Measurements from ENCODE around the gene FARP2. TPM values are rescaled to one million over a fixed set of nuclear protein-coding genes. Genes with fewer than 3 reads are reported as not detected.
"Not testable (repeated sequence)": the region's sequence is repeated elsewhere in the genome, so short reads cannot be mapped to it uniquely, and the experiment has no call there.

Gene FARP2
- total RNA-seq, 1 experiment from 2014 or later, result 17.0 TPM

DNA sequence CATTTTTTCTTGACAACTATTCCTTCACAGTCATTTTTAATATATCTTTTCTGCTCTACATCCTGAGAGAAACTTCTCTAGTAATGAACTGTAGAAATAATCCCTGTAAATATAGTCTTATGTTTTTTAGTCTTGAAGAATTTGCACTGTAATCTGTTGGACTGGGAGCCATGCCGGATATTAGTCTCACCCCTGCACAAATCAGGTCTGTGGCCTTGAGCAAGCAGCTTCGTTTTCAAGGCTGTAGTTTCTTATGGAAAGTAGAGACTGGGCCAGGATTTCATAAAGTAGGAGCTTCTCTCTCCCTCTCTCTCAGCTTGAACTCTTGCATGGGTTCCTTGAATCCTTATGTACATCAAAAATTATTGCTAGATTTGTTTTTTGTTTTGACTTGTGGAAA is 8.7 kb downstream of the FARP2 start:
- no peak for DNase-seq (ENCODE audit: low read depth)

DNA sequence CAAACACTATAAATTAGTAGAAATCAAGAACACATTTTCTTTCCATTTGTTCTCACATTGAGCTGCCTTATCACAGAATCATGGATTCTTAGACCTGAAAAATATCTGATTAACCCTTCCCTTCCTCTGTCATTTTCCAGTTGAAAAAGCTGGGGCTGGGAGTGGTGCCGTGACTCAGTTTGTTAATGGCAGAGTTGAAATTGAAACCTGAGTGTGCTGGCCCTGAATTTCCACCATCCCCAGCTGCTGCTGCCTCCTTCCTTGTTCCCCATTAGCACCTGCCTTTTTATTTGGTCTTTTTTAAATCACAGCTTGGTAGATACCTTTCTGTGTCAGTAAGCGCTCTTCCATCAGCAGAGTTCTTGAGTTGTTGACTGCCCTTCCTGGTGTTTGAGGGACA is 10.6 kb downstream of the FARP2 start:
- DNase-seq (ENCODE audit: low read depth), result no peak

DNA sequence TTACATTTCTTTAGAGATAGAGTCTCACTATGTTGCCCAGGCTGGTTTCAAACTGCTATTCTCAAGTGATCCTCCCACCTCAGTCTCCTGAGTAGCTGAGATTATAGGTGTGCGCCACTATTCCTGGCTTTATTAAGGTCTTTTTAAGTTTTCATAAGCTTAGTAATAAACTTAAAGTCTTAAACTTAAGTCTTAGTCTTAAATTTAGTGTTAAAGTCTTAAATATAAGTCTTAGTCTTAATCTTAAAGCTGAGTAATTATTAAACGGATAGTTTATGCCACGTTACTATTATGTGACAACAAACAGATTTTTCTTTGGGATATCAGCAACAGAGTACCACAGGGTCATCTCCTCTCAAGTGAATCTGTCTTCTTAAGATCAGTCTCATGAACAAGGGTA is 12.6 kb downstream of the FARP2 start:
- DNase-seq (ENCODE audit: low read depth), result no peak

DNA sequence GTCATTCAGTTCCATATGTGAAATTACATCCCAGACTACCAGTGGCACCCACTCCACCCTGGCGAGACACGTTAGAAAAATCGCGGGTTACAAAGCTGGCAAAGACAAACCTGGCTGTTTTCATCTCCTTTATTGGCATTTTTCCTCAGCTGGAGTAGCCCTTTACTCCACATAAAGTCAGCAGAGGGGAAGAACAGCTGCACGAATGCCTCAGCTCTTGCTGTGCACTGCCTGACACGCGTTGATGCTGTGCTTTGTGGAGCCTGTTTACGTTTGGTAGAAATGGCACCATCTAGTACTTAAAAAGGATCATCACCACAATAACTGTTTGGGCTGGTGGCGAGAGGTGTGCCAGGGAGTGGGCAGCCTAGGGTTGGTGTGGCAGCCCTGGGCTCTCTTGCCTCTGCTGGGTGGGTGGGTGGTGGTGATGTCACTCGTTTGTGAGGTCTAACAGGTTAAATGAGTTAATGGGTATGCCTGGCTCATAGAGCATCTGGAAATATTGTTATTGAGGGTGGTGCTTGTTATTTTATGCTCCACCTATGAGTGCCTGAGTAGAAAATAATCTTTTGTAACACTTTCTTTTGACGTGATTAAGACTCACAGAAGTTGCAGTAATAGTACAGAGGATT is 16.4 kb downstream of the FARP2 start:
- no peak for DNase-seq (ENCODE audit: low read depth)

DNA sequence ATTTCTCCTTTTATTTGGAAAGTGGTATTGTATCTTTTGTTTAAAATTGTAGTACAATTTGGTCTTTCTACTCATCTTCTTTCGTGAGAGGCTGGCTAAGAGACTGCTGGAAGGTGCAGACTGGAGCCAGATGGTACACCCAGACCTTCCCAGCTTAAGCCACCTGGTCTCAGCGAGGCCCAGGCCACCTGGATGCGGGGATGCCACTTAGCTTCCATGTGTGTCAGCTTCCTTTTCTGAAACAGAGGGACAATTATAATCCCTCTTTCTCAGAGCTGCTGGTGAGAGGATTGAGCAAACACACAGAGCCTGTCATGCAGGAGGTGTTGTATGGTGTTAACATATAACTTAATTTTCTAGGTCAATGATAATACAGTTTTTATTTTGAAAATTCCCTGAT is 17.4 kb downstream of the FARP2 start:
- no peak for DNase-seq (ENCODE audit: low read depth)

DNA sequence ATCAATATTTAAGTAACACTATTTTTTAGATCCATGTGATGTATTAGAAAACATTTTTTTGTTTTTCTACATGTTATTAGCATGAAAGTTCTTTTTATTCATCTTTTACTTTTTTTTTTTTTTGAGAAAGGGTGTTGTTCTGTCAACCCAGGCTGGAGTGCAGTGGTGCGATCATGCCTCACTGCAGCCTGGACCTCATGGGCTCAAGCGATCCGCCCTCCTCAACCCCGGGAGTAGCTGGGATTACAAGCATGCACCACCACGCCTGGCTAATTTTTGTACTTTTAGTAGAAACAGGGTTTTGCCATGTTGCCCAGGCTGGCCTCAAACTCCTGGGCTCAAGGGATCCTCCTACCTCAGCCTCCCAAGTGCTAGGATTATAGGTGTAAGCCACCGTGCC is 17.8 kb downstream of the FARP2 start:
- not testable (repeated sequence) for DNase-seq (ENCODE audit: low read depth)

DNA sequence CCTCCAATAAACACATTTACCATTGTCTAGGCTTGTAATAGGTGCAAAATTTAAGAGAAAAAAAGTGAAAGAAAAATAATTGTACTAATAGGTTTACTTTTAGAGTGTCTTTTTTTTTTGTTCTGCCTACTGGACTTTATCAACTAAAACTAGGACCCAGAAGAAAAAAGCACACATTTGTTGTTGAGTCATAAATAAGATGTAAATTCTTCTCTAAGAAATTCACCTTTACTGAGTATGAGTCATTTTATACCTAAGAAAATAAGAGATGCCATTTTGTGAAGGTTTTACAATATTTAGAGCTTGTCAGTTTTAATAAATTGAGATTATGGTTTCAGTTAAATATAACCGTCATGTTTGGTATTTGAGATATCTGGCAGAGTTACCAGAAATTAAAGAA is 19.2 kb downstream of the FARP2 start:
- no peak for DNase-seq (ENCODE audit: low read depth)

DNA sequence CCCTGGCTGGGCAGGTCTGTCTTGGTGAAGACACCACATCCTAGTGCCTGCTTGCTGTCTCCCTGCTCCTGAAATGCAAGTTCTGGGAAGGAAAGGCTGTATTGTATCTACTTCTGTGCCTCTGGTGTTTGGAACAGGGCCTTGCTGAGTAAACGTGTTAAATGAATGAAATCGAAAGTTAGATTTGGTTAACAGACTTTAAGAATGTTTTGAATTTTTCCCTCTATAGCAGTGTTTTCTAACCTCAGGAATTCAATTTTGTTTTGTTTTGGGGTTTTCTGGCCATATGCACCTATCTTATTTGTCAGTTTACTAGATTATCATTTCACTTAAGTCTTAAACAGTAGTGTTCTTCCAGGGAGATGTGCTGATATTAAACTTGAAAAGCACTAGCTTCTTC is 20.7 kb downstream of the FARP2 start:
- no peak for DNase-seq (ENCODE audit: low read depth)

DNA sequence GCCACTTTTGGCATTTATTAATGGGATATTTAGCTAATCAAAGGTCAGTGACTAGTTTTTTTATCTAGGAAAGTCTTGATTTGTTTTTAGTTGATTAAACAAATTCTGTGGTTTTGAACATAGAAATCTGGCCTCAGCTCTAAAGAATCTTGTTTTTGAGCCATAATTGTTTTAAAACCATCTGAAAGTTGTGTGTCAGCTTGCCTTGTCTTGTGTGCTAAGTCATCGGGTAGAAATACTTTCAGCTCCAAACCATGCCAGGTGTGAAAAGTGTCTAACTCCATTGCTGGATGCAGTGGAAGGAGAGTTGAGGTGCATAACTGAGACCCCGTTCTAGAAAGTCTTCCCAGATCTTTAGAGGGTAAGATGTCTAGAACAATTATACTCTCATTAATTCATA is 22.7 kb downstream of the FARP2 start:
- DNase-seq (ENCODE audit: low read depth), result no peak

DNA sequence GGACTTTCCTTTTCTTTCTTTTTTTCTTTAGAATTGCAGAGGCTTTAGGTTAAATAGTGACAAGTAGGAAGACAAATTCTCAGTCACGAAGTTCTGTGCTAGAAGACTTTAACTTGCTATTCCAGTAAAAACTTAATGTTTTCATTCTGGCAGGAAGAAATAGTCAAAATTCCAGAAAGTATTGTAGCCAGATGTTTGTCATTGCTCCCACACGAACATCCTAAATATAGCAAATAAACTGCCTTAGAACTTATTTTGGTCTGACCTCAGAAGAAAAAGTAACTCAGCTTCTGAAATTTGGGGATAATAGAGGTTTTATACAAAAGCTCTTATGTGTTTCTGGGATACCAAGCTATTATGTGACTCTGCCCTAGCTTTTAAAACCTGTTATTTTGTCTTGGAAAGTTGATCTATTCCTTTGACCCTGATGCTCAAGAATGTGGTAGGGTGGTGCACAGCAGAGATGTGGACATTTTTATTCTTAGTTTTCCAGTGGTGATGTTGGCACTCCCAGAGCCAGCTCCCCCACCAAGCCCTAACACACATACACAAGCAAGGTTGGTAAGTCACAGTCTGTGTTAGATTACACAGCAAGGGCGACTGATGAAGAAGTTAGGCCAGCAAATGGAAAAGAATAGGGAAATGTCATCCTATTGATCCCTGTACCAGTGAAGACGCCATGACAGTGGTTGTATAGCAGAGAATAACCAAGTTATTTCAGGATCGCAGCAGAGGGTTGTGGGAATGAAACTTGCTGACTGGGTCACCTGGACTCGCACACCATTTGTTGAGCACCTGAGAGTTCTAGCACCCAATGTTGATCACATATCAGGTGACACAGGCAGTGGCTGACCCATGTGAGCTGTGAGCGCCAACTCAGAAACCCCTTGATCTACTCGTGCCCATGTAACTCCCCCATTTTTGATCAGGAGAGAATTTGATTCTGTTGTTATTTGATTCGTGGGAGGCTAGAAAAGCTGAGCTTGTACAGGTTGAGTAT is 23.7 kb downstream of the FARP2 start:
- DNase-seq (ENCODE audit: low read depth), result no peak

DNA sequence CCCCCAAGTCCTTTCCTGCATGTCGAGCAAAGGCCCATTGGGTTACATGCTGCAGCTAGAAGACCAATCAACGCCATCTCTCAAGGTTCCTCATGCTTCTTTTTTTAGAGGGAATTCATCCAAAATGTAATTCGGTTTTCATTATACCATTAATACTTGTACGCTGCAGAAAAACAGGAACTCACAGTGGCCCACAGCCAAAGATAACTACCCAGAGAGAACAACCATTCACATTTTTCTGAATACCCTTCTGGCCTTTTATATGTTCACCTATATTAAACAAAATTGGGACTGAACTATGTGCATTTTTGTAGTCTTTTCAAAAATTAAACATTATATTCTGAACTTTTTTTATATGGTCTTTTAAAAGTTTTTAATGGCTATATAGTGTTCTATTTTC is 25.8 kb downstream of the FARP2 start:
- no peak for DNase-seq (ENCODE audit: low read depth)

DNA sequence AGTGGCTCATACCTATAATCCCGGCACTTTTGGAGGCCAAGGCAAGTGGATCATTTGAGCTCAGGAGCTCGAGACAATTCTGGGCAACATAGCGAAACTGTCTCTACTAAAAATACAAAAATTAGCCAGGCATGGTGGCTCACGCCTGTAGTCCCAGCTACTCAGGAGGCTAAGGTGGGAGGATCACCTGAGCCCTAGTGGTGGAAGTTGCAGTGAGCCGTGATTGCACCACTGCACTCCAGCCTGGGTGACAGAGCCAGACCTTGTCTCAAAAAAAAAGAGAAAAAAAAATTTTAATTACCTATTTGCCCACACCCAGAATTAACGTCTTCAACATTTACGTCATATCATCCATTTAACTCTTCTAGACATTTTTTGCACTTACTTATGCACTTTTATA is 29.4 kb downstream of the FARP2 start:
- not testable (repeated sequence) for DNase-seq (ENCODE audit: low read depth)

DNA sequence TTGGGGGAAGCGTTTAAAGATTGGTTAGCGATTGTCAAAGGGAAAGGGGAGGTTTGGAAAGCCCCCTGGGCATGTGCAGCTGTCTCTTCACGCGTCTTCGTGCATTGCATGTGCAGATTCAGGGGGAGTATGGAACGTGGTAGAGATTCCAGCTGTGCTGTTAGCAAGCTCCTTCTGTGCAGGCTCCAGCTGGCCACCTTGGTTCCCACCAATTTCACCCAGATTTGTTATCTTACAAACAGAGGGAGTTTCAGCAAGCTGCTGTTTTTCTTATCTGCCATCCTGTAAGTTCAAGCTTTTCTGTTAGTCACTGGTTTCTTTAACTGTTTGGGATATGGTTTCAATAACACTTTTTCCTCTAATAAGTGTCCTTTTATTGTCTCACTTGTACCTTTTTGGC is 30.4 kb downstream of the FARP2 start:
- no peak for DNase-seq (ENCODE audit: low read depth)

DNA sequence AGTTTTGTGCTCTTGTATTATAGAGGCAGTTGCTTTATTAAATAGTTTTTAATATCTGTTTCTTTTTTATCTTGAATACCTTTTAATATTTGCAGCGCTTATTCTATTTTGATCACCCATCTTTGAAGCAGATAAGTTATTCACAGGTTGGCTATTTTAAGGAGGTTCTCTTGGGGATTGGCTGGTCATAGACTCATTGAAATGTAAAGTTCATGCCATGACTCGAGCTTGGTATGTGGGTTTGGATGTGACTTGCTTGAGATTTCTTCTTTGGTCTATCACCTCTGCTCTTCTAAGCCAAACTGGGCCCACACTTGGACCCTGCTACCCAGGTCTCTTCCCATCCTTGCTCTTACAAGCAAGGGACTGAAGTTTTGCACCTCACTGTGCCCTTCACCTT is 33.6 kb downstream of the FARP2 start:
- no peak for DNase-seq (ENCODE audit: low read depth)

DNA sequence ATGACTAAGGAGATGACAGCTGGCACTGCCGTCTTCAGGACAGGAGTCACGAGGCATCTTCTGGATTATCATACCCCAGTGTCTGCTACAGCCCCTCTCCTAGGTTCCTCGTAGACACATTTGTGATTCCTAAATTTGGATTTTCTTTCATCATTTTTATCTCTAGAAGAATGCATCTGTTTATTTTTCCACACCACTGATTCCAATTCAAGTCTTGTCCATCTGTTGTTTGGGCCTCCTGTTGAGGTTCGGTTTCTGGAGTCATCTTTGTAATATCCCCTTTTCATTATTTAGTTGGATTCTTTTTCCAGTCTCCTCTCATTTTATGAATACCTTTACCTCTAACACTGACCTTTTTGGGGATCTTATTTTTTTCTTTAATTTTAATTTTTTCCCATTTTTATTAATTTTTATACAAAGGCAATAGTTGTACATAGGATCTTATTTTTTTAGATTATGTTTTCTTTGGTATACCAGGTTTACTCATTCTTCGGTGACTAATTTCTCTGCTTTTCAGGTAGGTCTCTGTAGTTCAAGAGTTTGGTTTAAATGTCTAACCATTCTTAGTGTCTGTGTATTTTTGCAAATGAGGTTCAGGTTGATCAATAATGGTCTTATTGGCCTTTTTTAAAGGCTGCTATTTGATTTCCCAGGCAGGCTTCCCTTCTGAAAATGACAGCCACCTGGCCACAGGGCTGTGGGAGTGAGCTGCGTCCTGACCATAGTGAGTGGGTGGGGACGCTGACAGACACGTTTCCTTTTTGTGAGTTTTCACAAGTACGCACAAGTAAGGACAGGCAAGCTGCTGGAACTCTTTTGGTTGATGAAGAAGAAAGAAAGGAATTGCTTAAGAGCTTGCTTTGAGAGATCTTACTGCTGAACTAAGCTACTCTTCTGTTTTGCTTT is 34.5 kb downstream of the FARP2 start:
- DNase-seq (ENCODE audit: low read depth), result no peak

DNA sequence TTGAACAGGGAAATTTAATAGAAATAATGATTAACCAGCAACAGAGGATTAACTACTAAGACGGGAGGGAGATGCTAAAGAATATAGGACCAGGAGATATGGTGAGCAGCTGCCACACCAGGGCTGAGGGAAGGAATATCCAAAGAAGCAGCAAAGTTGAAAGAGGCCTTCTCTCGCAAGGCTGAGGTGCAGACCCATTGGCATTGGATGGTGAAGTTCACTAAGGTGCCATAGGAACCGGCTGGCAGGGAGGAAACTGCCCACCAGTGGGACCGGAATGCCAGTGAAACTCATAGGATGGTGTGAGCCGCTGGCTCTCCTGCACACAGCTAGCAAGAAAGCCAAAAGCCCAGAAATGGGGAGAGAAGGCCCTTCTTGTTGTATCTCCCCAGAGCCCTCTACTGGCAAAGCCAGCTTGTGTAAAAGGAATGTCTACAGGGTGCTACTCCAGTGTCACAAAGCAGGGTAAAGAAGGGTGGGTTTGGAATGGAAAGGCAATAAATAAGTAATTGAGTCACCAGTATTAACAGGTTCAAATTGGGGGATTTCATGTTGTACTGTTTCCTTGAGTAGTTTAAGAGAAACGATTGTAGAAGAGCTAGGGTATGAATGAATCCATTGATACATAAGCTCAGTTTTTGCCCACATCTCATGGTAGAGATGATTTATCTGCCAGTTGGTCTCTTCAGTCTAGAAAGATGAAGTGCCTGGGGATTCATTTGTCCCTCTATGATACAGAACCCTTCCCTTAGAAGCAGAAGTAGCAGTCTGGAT is 36.0 kb downstream of the FARP2 start:
- DNase-seq (ENCODE audit: low read depth), result peak; percentile 13

DNA sequence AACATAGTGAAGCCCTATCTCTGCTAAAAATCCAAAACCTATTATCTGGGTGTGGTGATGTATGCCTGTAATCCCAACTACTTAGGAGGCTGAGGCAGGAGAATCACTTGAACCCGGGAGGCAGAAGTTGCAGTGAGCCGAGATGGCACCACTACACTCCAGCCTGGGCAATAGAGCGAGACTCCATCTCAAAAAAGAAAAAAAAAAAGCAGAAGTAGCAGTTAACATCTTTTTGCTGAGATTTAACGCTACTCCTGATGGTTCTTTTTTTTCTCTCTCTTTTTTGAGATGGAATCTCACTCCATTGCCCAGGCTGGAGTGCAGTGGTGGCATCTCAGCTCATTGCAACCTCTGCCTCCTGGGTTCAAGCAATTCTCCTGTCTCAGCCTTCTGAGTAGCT is 36.7 kb downstream of the FARP2 start:
- not testable (repeated sequence) for DNase-seq (ENCODE audit: low read depth)

DNA sequence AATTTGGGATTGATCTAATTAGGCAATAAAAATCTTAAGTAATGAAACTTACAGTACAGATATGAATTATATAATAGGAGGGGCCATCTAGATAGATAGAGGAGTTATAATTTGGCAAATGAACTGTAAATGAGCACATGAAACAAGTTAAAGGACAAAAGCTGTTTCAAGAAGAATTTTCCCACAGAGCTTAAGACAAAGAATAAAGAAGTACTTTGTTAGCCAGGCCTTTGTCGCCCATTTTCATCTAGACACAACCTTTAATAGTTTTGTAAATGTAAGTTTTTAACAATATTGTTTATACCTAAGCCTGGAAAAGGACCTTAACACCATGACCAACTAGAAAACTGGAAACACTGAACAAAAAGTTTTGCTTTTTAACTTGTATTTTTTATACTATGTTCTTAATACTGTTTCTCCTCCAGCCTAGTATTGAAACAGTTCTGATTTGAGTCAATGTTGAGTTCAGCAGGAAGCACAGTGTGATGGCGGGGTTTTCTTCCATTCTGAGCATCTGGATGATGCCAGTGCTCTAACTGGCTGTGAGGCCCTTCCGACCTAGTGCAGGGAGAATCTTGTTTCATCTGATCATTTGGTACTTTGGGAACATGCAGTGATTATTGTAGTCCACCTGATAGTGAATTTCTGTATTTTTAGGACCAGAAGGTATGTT is 37.6 kb downstream of the FARP2 start:
- no peak for DNase-seq (ENCODE audit: low read depth)

DNA sequence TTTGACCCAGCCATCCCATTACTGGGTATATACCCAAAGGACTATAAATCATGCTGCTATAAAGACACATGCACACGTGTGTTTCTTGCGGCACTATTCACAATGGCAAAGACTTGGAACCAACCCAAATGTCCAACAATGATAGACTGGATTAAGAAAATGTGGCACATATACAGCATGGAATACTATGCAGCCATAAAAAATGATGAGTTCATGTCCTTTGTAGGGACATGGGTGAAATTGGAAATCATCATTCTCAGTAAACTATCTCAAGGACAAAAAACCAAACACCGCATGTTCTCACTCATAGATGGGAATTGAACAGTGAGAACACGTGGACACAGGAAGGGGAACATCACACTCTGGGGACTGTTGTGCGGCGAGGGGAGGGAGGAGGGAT is 40.7 kb downstream of the FARP2 start:
- not testable (repeated sequence) for DNase-seq (ENCODE audit: low read depth)

All from M059J (cell line).